HEK293T (cell line): Measurements from ENCODE around the gene ACTN3.
"Not testable (repeated sequence)": the region's sequence is repeated elsewhere in the genome, so short reads cannot be mapped to it uniquely, and the experiment has no call there.

Experiments used
- ARNT ChIP-seq: fragments of 450-650 bp; IDR thresholded peaks from 2 replicates; pipeline ENCODE4 v1.6.1; 2017; ENCODE audit warnings: mild to moderate bottlenecking
- BHLHE40 ChIP-seq: fragments of 450-650 bp; IDR thresholded peaks from 2 replicates; pipeline ENCODE4 v1.6.1; 2016; ENCODE audit warnings: mild to moderate bottlenecking, moderate library complexity, borderline replicate concordance
- CTBP1 ChIP-seq: fragments of 450-650 bp; IDR thresholded peaks from 2 replicates; pipeline ENCODE4 v1.6.1; 2016; ENCODE audit warnings: borderline replicate concordance
- FOXK2 ChIP-seq: fragments of 450-650 bp; IDR thresholded peaks from 2 replicates; pipeline ENCODE4 v1.6.1; 2016; ENCODE audit warnings: mild to moderate bottlenecking
- FOXM1 ChIP-seq: fragments of 450-650 bp; IDR thresholded peaks from 2 replicates; pipeline ENCODE4 v1.6.1; 2017; ENCODE audit warnings: mild to moderate bottlenecking, borderline replicate concordance
- HDGF ChIP-seq: fragments of 450-650 bp; IDR thresholded peaks from 2 replicates; pipeline ENCODE4 v1.6.1; 2017; ENCODE audit warnings: antibody characterized with exemption, borderline replicate concordance
- LEF1 ChIP-seq: fragments of 450-650 bp; IDR thresholded peaks from 2 replicates; pipeline ENCODE4 v1.6.1; 2017; ENCODE audit warnings: mild to moderate bottlenecking, borderline replicate concordance
- NFRKB ChIP-seq: fragments of 450-650 bp; IDR thresholded peaks from 2 replicates; pipeline ENCODE4 v1.6.1; 2016; ENCODE audit warnings: mild to moderate bottlenecking, moderate library complexity
- SUZ12 ChIP-seq: fragments of 450-650 bp; IDR thresholded peaks from 2 replicates; pipeline ENCODE4 v1.6.1; 2016; ENCODE audit warnings: mild to moderate bottlenecking
- ZNF384 ChIP-seq: fragments of 450-650 bp; IDR thresholded peaks from 2 replicates; pipeline ENCODE4 v1.6.1; 2016
- TF ChIP-seq, protein P1 (sequence below): fragments of 450-650 bp; IDR thresholded peaks from 2 replicates; pipeline ENCODE4 v1.6.1; 2016

DNA sequence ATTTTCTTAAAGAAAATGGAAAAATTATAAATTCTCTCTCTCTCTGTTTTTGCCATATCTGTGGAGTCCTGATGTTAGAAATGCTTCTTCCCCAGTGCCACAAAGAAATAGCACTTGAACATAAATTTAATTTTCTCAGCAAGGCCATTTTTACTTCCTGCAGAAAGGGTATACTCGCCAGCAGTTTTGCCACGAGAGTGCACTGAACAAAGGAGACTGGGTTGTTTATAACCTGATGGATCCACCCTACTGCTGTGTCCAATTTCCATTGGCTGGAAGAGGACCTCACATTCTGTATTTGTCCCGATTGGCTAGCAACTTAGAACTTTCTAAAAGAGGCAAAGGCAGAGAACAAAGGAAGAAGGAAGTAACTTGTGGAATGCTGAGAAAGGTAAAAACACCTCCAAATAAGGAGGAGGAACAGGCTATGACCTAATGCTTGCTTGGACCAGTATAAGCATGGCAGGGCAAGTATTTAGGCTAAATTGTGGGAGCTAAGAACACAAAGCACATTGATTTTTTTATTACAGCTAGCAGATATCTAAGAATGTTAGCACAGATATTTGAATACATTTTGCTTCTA, 36.0 kb downstream of the ACTN3 start:
- not testable (repeated sequence) for TF ChIP-seq SUZ12, LEF1, FOXK2, HDGF, NFRKB, CTBP1, ZNF384, ARNT, FOXM1, BHLHE40
- TF ChIP-seq, protein P1, sequence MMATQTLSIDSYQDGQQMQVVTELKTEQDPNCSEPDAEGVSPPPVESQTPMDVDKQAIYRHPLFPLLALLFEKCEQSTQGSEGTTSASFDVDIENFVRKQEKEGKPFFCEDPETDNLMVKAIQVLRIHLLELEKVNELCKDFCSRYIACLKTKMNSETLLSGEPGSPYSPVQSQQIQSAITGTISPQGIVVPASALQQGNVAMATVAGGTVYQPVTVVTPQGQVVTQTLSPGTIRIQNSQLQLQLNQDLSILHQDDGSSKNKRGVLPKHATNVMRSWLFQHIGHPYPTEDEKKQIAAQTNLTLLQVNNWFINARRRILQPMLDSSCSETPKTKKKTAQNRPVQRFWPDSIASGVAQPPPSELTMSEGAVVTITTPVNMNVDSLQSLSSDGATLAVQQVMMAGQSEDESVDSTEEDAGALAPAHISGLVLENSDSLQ, result not testable (repeated sequence)
